GM23248 (cell line): ENCODE results near the gene RAB35.

ENCODE experiments used
- EZH2 ChIP-seq: fragments of 200-600 bp; sonication (generic); IDR thresholded peaks from 2 replicates; pipeline ENCODE4 v1.6.1; 2018; ENCODE audit warnings: antibody characterized with exemption, mild to moderate bottlenecking; ENCODE audit not compliant: insufficient read depth, poor library complexity, severe bottlenecking
- EZH2phosphoT487 ChIP-seq: fragments of 200-600 bp; sonication (generic); IDR thresholded peaks from 2 replicates; pipeline ENCODE4 v1.6.1; 2018; ENCODE audit warnings: antibody characterized with exemption, moderate library complexity, mild to moderate bottlenecking, low read depth; ENCODE audit not compliant: insufficient read depth

GRCh38 chr12:120089796-120090195 lies 26.8 kb downstream of the RAB35 start:
- TF ChIP-seq EZH2 = no peak
- no peak for TF ChIP-seq EZH2phosphoT487
